Activated gamma-delta T cell (primary cell): ENCODE data around the gene CCSER1.
"Not testable (repeated sequence)": the region's sequence is repeated elsewhere in the genome, so short reads cannot be mapped to it uniquely, and the experiment has no call there.

Source experiments
- DNase-seq: peaks from one replicate; lab custom pipeline; 2025; lab: John Stamatoyannopoulos, UW

CCSER1 gene

DNA sequence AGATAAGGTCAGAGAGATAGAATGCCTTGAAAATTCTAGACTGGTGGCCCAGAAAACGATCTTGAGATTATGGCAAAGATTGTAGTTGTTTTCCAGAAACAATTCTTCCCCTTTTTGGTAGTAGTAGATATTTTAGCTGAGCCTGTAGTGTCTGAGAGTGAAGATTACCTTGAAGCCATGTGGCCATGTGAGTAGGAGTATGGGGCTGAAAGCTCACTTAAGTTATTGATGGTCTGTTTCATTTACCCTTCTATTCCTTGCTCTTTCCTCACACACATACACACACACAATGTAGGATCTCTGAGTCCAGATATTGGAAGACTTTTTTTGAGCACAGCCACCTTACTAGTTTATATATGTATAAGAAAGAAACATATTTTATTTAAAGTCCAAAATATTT lies 1234.9 kb downstream of the CCSER1 start:
- DNase-seq = no peak

DNA sequence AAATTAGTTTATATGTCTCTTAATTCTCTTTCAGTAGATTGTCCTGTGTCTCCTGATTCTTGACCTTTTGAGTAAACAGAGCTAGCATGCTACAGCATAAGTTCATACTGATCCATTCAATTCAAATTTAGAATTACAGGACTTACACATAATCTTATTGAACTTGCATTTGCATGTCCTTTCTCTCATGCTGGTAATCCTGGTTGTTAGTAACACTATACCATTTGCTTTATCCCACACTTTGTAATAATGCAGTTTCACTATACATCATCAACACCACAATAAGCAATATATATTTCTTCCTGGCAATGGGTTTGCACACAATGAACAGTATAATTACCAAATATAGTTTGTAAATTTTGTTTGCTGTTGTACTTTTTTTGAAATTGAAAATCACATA lies 1239.4 kb downstream of the CCSER1 start:
- DNase-seq = no peak

DNA sequence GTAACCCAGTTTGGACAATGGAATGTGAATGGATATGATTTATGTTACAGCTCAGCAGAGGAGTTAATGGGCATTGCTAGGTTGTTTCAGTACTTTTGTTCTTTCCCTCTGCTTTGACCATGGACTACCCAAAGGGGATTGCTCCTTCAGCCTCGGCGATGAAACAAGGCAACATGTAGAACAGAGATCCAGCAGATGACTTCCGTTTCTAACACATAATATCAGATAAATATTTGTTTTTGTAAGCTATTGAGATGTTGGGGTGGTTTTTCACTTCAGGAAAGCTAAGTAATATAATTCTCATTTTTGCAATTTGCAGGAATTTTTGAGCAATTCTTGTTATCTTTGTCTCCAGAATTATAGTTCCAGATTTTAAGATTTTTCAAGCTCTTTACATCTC lies 1241.9 kb downstream of the CCSER1 start:
- DNase-seq = no peak

- no peak for DNase-seq
These were observed 1246.4 kb downstream of the CCSER1 start for GRCh38 chr4:91373546-91373945.

GRCh38 chr4:91405431-91405830 lies 1278.2 kb downstream of the CCSER1 start:
- not testable (repeated sequence) for DNase-seq

DNA sequence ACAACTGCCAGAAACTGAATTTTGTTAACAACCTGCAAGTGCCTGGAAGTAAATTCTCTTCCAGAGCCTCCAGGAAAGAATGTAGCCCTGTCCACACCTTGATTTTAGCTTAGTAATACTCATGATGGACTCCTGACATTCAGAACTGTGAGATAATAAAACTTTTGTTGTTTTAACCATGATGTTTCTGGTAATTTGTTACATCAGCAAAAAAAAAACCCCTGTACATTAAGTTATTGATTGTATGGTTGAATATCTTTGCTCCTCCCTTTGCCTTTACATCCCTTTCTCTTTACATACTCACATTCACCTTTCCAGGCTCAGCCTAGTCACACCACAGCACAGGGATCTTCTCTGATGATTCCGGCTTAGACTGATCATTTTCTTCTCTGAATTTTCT lies 1294.8 kb downstream of the CCSER1 start:
- DNase-seq = no peak

- DNase-seq = no peak
These were observed 1299.5 kb downstream of the CCSER1 start for GRCh38 chr4:91426725-91427124.

GRCh38 chr4:91427171-91427570 lies 1300.0 kb downstream of the CCSER1 start:
- no peak for DNase-seq

DNA sequence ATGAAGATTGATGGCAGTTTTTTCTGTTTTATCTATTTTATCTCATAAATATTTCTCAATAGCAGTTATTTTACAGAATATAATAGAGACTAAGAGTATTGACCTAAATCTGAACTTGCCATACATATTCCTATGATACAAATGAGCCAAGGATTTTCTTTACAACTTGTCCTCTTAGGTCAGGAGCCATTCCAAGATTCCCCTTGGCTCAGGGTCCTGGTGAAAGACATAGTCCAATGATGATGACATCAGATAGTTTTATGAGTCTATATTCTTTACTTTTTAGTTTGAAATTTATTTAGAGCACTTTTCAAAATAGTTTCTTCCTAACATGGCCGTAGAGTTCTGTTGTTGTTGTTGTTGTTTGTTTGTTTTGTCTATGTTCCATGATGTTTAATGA lies 1307.4 kb downstream of the CCSER1 start:
- DNase-seq = no peak

GRCh38 chr4:91436556-91436955 lies 1309.4 kb downstream of the CCSER1 start:
- no peak for DNase-seq

DNA sequence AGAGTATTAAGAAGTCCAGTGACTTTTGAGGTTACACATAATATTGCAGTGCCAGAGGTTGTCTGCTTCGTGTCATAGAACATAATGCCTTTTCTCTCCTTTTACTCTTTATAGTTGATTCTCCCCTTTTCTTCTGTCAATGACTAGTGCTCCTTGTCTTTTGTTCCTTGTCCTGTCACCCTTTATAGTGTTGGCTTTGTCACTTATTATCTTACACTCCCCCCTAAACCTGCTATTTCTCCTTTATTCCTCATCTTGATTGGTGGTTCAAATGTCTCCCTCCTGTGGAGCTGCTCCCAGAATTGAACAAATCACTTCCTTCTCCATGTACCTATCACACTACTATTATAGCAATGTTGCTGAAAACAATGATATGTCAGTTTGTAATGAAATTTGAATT lies 1320.0 kb downstream of the CCSER1 start:
- no peak for DNase-seq

- no peak for DNase-seq
These were observed 1321.6 kb downstream of the CCSER1 start for GRCh38 chr4:91448668-91449330.

GRCh38 chr4:91454111-91454510 lies 1326.9 kb downstream of the CCSER1 start:
- no peak for DNase-seq

DNA sequence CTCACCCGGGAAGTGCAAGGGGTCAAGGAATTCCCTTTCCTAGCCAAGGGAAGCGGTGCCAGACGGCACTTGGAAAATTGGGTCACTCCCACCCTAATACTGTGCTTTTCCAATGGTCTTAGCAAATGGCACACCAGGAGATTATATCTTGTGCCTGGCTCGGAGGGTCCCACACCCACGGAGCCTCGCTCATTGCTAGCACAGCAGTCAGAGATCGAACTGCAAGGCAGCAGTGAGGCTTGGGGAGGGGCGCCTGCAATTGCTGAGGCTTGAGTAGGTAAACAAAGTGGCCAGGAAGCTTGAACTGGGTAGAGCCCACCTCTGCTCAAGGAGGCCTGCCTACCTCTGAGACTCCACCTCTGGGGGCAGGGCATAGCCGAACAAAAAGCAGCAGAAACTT lies 1335.4 kb downstream of the CCSER1 start:
- not testable (repeated sequence) for DNase-seq

- no peak for DNase-seq
These were observed 1343.5 kb downstream of the CCSER1 start for GRCh38 chr4:91470671-91471070.

- DNase-seq = no peak
These were observed 1344.1 kb downstream of the CCSER1 start for GRCh38 chr4:91471280-91471679.

DNA sequence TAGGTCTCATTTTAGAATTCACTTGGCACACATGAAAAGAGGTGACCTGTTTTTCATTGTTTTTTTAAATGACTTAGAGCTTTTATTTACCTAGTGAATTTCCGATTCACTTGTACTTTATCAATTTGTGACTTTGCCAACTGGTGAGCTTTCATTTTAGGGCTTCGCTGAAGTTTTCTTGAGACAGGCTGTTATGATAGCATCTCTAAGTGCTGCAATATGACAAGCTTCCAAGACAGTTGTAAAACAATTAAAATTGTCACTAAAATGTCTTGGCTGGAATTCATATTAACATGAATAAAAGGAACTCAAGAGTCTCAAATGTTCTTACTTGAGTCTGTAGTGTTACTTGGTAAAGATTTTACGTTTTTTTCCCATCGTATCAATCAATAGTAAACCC lies 1344.9 kb downstream of the CCSER1 start:
- DNase-seq = no peak

- DNase-seq = no peak
These were observed 1358.2 kb downstream of the CCSER1 start for GRCh38 chr4:91485415-91485814.

GRCh38 chr4:91488946-91489345 lies 1361.8 kb downstream of the CCSER1 start:
- no peak for DNase-seq

DNA sequence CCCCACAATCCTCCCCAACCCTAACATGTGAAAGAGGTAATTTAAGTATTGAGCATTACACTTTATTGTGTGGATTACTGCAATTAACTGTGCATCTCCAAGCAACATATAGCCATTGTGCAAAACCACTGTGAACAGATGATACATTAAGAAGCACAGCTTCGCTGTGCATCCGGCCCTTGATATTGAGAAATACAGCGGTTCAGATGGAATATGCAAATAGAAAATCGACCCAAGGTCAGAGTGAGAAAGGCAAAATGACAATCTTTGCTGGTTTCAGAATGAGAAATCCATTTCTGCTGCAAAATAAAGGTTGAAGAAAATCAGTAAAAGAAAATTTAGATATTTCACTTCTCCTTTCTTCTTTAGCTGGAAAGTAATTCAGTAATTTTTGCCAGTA lies 1370.7 kb downstream of the CCSER1 start:
- no peak for DNase-seq

DNA sequence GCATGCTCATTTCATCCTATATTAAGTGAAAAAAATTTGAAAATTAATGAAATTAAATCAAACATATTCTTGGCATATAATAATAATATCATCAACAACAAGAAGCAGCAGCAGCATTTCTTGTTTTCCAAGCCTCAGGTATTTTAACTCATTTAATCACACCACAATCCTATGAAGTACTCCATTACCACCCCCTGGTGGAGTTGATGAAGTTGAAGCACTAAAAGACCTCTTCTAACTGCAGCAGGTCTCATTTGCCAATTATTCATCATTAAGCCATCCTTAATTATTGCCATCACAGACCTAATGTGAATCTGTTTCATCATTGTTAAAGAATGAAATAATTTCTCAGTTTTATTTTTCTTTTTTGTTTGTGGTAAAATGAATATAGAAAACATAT lies 1375.2 kb downstream of the CCSER1 start:
- DNase-seq = no peak

DNA sequence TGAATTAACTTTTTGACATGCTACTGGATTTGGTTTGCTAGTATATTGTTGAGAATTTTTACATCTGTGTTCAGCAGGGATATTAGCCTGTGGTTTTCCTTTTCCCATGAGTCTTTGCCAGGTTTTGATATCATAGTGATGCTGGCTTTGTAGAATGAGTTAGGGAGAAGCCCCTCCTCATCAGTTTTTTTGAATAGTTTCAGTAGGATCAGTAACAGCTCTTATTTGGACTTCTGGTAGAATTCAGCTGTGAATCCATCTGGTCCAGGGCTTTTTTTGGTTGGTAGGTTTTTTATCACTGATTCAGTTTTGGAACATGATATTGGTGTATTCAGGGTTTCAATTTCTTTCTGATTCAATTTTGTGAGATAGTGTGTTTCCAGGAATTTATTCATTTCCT lies 1386.1 kb downstream of the CCSER1 start:
- no peak for DNase-seq

DNA sequence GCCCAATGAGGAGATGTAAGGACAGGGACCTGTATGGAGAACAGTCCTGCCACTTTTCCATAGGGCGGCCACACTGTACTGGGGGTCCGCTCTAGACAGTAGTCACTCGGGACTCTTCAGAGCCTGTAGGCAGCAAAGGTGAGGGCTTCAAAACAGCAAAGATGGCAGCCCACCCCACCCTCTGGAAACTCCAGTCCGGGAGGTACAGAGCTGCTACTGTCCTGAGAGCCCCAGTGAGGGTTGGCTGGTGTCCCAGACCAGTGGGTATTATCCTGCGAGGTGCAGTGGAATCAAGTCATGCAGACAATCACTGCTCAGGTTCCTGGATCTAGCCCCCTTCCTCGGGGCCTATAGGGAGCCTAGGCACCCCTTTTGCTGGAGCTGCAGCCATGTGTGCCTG lies 1392.0 kb downstream of the CCSER1 start:
- no peak for DNase-seq

- DNase-seq = no peak
These were observed 1398.4 kb downstream of the CCSER1 start for GRCh38 chr4:91525621-91526020.

DNA sequence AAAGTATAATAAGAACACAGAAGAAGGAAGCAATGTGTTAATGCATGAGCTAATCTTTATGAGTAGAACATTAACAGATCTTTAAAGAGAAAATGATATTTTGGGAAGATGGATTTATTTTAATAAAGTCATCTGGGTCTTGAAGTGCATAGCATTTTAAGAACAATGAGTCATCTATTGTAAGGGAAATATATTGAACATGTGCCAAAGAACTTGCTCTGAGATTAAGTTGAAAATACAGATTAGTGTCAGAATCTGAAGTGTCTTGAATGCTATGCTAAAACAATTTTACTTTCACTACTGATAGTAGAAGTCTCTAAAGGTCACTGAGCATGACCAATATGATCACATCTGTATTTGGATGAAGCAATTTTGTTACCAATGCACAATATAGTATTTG lies 1399.9 kb downstream of the CCSER1 start:
- no peak for DNase-seq
